GM19395 (cell line): Measurements from ENCODE around the gene BAX.

Experiments used
- ATAC-seq: cut with Tn5 transposase; IDR thresholded peaks from one replicate; pipeline ENCODE4 v1.9.1; 2021; ENCODE audit warnings: mild to moderate bottlenecking, moderate library complexity; ENCODE audit not compliant: unreplicated experiment

The BAX gene

DNA sequence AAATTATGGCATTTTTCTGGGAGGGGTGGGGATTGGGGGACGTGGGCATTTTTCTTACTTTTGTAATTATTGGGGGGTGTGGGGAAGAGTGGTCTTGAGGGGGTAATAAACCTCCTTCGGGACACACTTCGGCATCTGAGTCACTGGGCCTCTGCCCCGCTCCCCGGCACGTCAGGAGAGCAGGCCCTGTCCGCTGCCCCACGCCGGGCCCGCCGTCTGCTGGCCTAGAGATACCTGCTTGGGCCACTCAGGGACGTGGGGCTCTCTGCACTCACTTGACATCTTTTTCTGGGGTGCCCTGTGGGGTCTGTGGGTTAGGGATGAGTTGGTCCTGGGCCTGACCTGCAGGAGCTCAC, 7.0 kb downstream of the BAX start:
- no peak for ATAC-seq

DNA sequence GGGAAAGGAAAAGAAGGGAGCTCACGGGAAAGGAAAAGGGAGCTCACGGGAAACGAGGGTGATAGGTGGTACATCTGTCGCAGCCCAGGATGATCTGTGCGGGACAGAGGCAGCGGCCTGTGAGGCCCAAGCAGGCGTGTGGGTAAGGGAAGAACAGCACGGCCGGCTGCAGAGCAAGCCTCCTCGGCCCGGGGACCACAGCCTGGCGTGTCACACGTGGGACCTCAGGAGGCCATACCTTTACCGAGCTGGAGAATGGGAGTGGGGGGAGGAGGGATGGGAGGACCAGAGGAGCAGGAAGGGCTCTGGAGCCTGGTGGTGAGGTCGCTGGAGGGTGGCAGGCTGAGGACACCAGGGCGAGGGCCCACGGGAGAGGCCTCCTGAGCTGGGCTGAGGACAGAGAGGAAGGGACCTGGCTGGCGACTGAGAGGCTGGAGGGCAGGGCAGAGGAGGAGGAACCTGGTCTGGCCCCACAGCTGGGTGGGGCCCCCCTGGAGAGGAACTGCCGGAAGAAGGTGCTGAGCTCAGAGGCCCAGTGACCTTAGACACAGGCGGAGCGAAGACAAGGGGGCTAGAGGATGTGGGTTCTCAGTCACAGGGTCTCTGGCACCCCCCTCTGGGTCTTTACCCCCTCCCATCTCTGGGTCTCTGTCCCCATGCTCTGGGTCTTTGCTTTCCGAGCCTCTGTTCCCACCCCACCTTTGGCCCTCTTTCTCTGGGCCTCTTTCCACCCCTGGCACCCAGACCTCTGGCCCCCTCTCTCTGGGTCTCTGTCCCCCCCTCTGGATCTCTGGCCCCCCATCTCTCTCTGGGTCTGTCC, 7.6 kb downstream of the BAX start:
- no peak for ATAC-seq

DNA sequence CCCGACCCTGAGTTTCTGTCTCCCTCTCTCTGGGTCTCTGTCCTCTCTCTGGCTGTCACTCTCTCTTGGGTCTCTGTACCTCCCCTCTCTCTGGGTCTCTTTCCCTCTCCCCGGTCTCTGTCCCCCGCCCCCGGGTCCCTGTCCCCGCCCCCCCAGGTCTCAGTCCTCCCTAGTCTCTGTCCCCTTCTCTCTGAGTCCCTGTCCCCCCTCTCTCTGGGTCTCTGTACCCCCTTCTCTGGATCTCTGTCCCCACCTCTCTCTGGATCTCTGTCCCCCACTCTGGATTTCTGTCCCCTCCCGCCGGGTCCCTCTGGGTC, 8.1 kb downstream of the BAX start:
- no peak for ATAC-seq

DNA sequence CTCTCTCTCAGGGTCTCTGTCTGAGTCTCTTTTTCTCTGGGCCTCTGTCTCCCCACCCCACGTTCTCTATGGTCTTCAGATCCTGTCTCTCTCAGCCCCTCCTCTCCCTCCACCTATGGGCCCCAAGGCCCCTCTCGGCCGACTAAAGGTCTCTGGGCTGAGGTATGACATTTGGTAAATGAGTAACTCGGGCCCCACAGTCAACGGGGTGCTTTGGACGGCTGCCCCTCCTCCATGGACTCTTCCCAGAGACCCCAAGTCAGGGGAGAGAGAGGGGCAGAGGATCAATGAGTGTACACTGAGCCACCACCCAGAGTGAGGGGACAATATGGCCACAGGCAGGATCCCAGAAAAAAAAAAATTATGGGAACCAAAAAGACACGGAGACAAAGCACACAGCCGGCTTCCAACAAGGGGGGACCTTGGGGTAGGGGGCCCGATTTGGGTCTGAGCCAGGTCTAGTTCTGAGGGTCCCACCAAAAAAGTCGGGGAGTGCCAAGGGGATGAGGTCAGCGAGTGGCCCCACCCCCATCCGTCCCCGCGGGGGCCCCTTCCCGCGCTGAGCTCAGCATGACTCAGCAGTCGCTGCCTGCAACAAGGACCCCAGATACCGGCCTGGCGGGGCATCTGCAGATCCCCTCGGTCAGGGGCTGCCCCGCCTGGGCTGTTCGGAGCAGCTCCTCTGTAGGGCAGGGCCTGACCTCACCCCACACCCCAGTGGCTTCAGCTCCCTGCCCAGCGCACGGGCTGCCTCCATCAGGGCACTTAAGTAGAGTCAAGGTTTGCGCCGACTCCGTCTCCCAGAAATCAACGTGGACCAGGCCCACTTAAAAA, 8.9 kb downstream of the BAX start:
- ATAC-seq, result no peak

DNA sequence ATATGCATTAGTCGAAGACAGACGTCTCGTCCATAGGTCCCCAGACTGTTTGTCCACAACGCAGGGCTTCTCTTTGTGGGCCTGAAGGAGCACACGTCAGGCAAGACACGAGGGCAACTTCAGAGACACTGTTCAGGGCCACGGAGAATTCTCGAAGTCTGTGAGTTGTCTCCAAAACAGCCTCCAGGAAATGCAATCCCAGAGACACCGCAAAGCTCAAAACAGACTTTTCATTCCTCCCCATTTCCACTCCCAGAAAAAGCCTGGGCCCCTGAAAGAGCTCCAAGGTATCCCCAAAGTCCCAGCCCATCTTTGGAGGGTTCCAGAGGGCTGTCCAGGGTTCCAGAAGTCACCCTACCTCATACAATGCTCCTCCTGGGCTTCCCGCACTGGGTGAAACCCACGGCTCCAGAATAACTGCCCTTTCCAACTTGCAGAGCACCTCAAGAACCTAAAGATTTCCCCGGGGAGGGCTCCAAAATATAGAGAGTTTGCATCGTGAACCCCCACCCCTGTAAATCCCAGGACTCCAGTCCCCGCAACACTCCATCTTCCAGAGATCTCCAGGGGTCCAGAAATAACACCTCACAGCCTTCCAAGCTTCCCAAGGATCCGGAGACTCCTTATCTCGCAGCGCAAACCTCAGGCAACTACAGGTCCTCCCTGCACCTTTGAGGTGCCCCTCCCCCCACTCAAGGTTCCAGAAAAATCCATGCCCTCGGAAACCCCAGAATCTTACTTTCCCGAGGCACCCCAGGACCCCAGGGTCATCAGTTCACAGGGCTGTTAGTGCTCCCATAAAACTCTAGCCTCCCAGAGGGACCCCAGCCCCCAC, 9.7 kb downstream of the BAX start:
- no peak for ATAC-seq

DNA sequence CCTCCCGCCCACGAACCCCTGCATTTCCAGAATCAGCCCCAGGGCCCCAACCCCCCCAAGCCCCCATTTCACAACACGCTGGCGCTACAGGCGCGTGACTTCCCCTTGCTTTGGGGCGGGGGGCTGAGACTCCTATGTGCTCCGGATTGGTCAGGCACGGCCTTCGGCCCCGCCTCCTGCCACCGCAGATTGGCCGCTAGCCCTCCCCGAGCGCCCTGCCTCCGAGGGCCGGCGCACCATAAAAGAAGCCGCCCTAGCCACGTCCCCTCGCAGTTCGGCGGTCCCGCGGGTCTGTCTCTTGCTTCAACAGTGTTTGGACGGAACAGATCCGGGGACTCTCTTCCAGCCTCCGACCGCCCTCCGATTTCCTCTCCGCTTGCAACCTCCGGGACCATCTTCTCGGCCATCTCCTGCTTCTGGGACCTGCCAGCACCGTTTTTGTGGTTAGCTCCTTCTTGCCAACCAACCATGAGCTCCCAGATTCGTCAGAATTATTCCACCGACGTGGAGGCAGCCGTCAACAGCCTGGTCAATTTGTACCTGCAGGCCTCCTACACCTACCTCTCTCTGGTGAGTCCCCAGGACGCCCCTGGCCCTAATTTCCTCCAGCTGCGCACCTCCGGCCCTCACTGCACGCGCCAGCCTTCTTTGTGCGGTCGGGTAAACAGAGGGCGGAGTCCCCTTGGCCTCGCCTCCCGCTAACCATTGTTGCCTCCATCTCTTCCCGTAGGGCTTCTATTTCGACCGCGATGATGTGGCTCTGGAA, 10.5 kb downstream of the BAX start, which contains the start of gene FTL:
Gene FTL (plus strand): TSS at position 270 of the 766 bp plus-strand sequence. CDS start 199 bp downstream, at position 469.
- peak; percentile 45 for ATAC-seq

DNA sequence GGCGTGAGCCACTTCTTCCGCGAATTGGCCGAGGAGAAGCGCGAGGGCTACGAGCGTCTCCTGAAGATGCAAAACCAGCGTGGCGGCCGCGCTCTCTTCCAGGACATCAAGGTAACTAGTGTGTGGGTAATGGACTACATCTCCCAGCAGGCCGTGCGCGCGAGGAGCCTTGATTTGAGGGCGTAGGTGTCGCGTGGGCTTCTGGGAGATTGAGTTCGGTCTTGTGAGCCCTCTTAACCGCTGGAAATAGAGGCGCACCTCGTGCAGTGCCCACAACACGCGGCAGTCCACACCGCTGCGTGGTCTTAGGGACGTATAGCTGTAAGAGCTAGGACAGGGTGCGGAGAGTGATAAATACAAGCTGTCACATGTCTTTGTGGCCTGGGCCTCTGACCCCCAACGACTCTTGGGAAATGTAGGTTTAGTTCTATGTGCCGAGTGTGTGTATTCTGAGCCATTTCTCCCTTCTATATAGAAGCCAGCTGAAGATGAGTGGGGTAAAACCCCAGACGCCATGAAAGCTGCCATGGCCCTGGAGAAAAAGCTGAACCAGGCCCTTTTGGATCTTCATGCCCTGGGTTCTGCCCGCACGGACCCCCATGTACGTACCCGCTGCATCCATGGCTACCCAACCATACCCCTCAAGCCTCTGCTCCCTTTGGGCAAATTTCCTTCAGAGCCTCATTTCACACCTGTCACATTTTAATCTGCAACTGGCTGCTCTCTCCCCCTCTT, 11.3 kb downstream of the BAX start:
- ATAC-seq, result peak; percentile 36

DNA sequence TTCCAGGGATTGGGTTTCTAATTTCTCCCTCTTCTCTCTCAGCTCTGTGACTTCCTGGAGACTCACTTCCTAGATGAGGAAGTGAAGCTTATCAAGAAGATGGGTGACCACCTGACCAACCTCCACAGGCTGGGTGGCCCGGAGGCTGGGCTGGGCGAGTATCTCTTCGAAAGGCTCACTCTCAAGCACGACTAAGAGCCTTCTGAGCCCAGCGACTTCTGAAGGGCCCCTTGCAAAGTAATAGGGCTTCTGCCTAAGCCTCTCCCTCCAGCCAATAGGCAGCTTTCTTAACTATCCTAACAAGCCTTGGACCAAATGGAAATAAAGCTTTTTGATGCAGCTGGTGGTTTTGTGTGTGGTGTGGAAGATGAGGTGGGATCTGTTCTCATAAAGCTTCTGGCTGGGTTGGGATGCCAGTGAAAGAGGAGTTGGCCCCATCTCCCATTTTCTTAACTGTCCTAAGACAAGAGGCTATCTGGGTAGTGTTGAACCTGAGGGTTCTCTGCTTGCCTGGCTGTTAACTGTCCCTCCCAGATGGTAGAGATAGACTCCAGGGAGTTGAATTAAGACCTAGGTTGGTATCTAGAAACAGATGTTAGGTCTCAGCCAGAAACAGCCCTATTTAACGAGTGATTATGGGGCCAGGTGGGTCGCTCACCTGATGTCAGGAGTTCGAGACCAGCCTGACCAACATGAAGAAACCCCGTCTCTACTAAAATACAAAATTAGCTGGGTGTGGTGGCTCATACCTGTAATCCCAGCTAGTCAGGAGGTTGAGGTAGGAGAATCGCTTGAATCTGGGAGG, 12.1 kb downstream of the BAX start:
- no peak for ATAC-seq

DNA sequence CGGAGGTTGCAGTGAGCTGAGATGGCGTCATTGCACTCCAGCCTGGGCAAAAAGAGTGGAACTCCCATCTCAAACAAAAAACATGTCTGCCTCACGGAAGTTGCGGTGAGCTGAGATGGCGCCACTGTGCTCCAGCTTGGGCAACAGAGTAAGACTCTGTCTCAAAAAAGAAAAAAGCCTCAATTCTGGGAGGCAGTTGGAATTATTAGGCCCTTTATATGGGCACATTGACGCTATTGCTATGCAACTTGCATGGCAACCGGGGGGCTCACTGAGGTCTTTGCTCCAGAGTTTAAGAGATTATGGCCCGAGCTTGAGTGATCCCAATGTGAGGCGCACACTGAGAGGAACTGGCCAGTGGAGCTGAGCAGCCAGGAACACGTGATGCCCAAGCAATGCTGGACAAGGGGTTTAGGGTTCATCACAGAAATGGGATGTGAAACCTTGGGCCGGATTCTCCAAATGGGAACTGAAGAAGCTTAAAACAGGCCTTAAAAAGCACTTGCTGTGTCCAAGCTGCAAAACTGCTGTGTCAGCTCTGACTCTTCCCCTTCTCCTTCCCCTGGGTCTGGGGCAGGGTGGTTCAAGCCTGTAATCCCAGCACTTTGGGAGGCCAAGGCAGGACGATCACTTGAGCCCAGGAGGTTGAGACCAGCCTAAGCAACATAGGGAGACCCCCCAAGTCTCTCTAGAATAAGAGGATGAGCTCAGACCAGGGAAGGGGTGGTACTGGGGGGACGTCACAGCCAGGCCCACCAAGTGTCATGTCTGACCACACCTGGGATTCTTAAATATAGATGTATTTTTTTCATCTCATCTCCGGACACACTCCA, 12.9 kb downstream of the BAX start:
- ATAC-seq, result no peak

DNA sequence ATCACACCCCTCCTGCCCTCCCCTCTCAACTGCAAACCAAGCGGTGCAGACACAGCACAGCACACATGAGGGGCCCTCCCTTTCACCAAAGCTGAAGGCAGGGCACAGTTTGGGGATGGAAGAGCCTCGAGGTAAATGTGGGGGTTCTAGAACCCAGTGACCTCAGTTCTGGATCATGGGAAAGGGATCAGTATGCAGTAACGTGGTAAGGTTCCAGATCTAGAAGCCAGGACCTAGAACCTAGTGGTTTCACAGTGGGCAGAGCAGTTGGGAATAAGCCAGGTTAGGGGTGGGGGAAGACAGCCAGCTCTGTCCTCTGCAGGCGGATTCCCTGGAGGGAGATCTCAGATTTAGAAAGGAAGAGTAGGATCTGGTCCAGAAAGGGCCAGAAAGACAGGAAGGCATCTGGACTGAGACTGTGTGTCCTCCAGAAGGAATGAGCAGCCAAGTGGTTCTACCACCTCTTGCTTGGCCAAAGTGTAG, 13.5 kb downstream of the BAX start:
- ATAC-seq, result no peak

DNA sequence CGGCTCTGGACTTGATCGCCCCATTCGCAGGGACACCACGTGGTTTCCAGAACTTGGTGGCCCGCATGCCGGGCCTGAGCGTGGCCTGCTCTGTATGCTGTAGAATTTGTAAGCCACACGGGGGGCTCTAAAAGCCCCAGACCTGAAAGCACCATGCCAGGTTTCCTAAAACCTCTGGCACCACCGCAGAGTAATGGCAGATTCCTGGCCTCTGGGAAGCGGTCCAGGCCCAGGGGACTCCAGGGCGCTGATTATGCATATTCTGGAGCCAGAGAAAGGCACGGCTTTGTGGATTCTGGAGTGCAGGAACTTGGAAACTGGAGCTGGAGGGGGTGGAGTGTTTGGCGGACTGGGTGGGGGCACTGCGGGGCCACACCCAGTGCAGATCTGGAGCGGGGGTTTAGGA, 14.1 kb downstream of the BAX start:
- ATAC-seq, result no peak

DNA sequence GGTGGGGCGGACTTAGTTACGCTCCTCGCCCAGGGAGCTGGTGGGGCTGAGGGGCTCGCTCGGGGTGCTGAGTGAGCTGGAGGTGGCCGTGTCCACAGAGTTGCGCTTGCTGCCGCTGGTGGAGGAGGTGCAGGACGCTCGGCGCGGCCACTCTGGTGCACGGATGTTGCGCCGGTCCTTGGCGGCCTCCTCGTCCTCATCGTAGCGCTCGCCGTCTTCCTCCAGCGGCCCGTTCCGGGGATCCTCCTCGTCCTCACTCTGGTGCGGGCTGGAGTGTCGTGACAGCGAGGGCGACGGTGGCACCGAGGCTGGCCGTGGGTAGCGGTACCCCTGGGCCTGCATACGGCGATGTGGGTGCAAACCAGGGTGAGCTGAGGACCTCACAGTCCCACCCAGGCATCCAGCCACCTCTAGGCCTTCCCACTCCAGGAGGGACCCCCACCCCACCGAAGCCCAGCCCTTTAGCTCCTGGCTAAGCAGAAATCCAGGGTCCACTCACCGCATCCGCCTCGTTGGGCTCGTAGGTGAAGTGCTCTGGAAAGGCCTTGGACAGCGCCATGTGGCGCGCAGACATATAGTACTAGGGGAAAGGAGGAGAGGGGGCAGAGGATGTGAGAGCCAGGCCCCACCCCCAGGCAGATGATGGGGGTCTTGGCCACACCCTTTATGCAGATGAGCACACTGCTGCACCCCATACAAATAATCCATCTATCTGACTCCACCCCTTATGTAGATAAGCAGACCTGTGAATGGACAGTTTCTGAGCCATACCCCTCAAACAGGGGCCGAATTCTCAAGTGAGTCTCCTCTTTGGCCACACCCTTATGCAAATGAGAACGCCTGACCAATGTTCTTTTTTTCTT, 14.8 kb downstream of the BAX start:
- ATAC-seq, result no peak

DNA sequence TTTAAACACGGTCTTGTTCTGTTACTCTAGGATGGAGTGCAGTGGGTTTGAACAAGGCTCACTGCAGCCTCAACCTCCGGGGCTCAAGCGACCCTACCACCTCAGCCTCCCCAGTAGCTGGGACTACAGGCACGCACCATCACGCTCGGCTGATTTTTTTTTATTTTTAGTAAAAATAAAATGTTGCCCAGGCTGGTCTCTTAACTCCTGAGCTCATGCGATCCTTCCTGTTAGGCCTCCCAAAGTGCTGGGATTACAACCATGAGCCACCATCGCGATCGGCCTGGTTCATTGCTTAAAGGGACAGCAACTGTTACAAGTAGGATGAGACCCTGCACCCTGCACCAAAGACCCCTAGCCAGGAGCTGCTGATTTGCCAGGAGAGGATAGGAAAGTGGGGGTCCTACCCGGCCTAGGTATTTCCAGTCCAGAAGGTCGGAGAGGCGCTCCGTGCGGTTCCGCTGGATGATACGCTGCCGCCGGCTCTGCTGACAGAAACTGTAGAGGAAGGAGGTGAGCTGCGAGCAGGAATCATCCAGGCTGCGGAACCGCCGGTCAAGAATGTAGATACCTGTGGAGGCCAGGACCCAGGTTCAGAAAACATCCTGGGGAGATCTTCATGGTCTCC, 15.6 kb downstream of the BAX start:
- ATAC-seq, result no peak

DNA sequence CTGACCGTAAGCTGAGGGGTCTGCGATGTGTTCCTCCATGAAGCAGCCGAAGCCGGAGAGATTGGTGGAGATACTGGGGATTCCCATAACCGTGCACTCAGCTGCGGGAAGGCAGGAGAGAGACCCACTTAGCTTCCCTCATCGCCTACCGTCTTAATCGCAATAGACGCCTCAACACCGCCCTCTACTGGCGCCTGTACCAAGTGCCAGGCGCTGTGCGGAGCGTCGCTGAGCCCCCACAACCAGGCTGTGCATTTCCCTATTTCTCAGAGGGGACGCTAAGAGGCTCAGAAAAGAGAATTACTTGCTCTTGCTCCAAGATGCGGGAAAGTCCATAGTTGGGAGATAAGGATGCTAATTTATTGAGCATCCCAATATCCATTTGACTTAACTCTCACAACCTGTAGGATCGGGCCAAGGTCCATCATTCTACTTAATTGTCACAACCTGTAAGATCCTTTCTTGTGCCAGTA, 16.3 kb downstream of the BAX start:
- no peak for ATAC-seq

DNA sequence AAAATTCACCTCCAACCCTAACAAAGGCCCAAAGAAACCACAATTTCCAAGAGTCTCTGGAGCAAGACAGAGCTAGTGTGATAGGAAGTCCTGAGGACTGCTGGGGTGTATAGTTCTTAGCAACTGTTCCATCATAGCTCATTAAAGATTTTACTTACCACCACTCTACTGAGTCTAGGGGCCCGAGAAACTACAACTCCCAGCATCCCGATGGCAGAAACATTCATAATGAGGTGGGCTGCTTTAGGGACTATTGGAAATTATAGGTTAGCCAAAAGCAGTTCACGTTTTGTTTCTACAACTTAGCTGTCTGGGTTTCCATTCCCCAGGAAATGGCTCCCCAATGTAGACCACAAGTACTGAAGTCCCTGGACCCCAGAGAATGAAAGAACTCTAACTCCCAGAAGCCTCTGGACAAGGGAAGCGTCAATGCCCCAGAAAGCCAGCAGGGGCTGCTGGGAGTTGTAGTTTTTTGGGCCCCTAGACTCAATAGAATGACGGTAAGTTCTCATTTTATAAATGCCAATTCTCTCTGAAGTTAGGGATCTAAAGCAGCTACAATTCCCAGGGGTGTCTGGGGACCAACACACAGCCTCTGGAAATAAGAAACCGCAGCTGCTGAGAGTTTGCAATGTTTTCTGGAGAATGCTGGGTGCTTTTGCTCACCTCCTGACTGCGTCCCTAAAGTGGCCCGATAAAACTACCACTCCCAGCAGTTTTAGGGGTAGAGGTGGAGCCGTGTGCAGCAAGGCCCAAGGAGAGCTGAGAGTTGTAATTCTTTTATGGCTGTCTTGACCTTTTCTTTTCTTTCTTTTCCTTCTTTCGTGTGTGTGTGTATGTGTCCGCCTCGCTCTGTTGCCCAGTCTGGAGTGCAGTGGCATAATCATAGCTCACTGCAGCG, 21.5 kb downstream of the BAX start:
- no peak for ATAC-seq

DNA sequence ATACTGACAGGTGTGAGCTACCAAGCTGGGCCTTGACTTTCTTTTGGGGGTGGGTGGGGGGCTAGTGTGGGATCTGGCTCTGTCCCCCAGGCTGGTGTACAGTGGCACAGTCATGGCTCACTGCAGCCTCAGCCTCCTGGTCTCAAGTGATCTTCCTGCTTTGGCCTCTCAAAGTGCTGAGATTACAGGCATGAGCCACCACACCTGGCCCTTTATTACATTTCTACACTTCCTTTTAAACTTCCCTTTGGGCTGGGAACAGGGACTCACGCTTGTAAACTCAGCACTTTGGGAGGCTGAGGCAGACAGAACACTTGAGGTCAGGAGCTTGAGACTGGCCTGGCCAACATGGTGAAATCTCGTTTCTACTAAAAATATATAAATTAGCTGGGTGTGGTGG, 22.4 kb downstream of the BAX start:
- no peak for ATAC-seq
